HG02970 (cell line): ENCODE measurements around the gene CLASP2.

ENCODE experiments used
- ATAC-seq: cut with Tn5 transposase; IDR thresholded peaks from one replicate; pipeline ENCODE4 v1.9.1; 2021; ENCODE audit warnings: mild to moderate bottlenecking, moderate library complexity, moderate number of reproducible peaks; ENCODE audit not compliant: unreplicated experiment, low FRiP score

The CLASP2 gene

GRCh38 chr3:33642806-33643205 lies 75.2 kb downstream of the CLASP2 start:
- no peak for ATAC-seq

- no peak for ATAC-seq
These were observed 78.2 kb downstream of the CLASP2 start for GRCh38 chr3:33639889-33640288.

- ATAC-seq: no peak
These were observed 80.6 kb downstream of the CLASP2 start for GRCh38 chr3:33637482-33637881.

DNA sequence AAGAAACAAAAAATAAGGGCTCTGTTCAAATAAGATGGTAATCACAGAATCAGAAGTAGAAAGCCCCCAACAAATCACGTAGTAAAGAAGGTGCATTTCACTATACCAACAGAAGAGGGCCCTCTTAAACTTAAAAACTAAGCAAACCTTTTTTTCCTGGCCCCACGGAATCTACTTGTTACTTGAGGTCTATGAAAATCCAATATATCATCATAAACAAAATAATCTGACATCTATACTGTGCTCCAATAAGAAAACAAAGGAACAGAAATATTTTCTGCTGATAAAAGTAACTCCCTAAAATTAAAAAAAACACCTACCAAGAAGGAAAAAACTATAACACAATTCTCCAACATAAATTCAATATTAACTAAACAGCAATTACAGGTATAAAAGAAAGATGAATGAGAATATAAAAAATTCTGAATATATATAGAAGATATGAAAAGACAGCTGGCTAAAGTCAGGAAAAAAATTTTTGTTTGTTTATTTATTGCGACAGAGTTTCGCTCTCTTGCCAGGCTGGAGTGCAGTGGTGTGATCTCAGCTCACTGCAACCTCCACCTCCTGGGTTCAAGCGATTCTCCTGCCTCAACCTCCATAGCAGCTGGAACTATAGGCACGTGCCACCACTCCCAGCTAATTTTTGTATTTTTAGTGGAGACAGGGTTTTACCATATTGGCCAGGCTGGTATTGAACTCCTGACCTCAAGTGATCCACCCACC lies 81.8 kb downstream of the CLASP2 start:
- no peak for ATAC-seq

DNA sequence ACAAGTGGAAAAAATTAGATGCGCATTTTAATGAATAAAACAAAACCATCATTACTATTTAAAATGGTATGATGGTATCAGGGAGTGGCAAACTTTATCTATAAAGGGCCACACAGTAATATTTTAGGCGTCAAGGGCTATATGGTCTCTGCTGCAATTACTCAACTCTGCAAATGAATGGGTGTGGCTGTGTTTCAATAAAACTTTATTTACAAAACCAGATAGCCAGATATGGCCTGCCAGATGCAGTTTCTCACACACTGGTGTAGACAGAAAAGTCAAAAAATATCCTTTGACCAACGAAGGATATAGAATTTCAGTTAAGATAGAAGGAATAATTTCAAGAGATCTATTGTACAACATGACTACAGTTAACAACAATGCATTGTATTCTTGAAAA lies 83.8 kb downstream of the CLASP2 start:
- no peak for ATAC-seq

DNA sequence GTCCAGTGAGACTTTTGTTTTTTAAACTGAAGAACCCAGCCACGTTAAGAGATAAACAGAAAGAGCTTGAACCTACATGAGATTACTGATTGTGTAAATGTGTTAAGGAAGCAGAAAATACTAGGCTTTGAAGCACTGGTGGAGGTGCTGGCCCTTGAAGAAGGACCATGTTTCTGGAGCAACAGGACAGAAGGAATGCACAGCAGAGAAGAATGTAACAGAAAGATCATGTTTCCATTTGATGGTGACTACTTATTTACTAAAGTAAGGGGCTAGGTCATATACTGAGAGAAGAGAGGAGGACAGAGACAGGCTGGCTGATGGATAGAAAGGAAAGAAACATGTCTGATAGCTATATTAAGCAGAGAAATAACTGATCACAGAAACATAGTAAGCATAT lies 88.8 kb downstream of the CLASP2 start:
- no peak for ATAC-seq

GRCh38 chr3:33624756-33625155 lies 93.3 kb downstream of the CLASP2 start:
- no peak for ATAC-seq

DNA sequence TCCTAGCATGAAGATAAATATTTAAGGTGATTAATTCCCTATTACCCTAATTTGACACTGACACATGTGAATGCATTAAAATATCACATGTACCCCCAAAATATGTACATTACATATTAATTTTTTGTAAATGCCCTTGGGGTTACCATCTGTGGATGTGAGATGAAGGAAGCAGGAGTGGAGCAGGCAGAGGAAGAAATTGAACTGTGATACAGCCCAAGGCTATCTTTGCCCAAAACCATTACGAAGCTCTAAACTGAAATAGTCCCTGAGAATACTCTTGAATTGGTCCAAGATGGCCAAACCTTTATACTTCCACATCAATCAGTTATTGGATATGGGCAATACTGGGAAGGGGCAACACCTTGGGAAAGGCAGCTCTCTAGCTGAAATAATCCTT lies 105.0 kb downstream of the CLASP2 start:
- ATAC-seq: no peak

GRCh38 chr3:33612607-33613006 lies 105.4 kb downstream of the CLASP2 start:
- ATAC-seq: no peak

- no peak for ATAC-seq
These were observed 115.2 kb downstream of the CLASP2 start for GRCh38 chr3:33602829-33603228.

DNA sequence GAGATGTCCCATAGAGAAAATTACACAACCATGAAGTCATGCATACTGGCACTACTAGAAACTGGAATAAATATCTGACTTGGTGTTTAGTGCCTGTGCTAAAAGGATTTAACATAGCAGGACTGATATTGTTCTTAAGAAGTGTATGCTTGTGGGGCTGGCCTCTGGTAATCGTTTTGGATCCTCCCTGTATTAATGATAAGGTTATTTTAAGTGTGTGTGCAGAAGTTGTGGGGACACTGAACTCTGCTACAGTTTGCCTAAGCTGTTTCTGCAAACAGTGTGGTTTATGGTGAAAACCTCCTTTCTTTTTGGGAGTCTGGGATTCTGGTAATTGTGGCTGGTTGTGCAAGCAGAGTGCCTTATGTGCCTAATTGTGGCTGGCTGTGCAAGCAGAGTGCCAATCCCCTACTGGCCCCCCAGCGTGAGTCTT lies 120.8 kb downstream of the CLASP2 start:
- ATAC-seq: no peak

DNA sequence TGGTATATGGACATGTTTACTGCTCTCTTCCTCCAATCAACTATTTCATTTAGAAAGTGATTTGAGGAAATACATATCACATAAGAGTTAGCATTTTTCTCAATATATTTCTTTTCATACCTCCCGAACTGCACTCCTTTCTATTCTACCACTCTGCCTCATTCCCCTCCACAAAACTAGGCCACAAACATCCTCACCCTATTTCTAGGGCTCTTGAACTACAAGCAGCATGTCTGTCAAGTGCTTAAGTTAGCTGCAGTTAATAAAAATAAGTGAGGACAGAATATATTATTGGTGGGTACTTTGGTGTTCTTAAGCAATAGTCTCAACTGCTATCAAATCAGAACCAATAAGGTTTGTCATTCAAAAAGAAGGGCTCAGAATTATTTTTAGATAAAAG lies 125.1 kb downstream of the CLASP2 start:
- ATAC-seq: no peak

GRCh38 chr3:33590541-33590940 lies 127.5 kb downstream of the CLASP2 start:
- no peak for ATAC-seq

GRCh38 chr3:33586402-33586801 lies 131.7 kb downstream of the CLASP2 start:
- no peak for ATAC-seq

GRCh38 chr3:33582234-33582633 lies 135.8 kb downstream of the CLASP2 start:
- ATAC-seq: no peak

DNA sequence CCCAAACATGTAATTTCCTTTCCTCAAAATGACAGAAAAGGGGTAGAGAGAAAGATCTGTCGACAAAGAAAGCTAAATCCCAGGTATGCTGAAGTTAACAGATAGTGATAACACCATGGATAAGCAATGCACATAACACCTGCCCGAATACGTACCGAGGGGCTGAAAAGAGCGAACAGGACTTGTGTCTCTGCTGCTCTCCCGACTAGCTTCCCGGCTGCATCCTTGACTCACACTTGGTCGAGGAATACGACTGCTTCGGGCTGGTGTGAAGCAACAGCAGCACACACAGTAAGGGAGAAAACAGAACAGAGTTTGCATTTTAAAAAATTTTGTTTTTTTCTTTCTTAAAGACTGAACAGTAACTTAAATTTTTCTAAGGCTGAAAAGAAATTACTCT lies 136.4 kb downstream of the CLASP2 start:
- no peak for ATAC-seq

GRCh38 chr3:33579840-33580239 lies 138.2 kb downstream of the CLASP2 start:
- ATAC-seq: no peak

- no peak for ATAC-seq
These were observed 138.9 kb downstream of the CLASP2 start for GRCh38 chr3:33579178-33579510.

DNA sequence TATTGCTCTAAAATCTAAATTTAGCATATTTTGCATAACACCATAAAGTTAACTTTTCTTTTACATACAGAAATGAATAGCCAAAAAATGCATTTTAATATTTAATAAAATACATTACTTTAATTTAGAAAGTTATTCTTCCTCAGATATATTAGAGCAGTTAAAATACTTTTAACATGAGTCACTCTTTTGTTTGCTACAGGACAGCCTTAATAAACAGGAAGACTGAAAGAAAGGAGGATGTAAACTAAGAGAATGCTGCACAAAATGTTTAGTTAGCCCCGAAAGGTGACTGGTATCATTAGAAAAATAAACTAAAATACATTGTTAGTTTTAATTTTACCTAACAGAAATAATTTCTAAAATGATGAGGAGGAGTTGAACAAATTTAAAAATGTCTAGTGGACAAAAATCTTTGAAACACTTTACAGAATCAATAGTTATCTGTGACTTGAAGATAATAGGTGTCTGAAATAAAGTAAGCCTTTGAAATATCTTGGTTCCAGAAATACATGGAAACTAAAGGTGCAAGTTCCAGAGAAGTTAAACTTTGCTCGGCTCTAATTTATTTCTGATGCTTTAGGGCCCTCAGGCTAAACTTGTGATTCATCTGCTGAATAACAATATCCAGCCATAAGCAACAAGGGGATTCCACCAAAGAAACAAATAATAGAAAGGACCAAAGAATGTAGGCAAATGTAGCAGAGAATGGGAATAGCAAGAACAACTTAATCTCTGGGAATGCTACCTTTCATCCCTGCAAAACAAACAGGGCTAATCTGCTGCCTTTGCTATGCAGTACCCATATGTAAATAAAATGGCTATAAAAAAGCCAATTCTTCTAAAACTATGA lies 139.5 kb downstream of the CLASP2 start:
- no peak for ATAC-seq

GRCh38 chr3:33577588-33577987 lies 140.5 kb downstream of the CLASP2 start:
- no peak for ATAC-seq

DNA sequence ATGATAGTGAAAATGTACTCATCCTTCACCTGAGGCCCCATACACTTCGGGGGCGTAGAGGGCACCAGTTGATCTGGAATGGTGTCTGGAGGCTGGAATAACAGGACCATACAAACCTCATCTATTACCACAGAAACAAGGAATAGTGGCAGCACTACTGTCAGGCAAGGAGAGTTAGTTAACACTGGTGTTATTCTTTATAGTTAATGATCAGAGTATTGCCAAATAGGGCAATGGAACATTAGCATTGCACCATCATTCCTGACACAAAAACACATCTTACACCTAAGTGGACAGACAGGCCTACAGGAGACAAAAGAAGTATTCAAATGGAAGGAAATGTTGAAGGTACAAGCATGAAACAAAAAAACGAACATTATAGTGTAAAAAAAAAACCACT lies 140.9 kb downstream of the CLASP2 start:
- ATAC-seq: no peak

- ATAC-seq: no peak
These were observed 142.7 kb downstream of the CLASP2 start for GRCh38 chr3:33575311-33575710.
